ENCODE measurements around the gene MARK1.
"Not testable (repeated sequence)": the region's sequence is repeated elsewhere in the genome, so short reads cannot be mapped to it uniquely, and the experiment has no call there.

The MARK1 gene

GRCh38 chr1:220528679-220529501 lies 954 bp downstream of the MARK1 start:
- no peak for DNase-seq (ENCODE audit: low spot score)

- no peak for DNase-seq (ENCODE audit: low spot score)
Observed at GRCh38 chr1:220529521-220530020, 1.6 kb downstream of the MARK1 start.

GRCh38 chr1:220533504-220534109 lies 5.7 kb downstream of the MARK1 start:
- no peak for DNase-seq (ENCODE audit: low spot score)

- DNase-seq (ENCODE audit: low spot score) = no peak
Observed at GRCh38 chr1:220544901-220545303, 17.0 kb downstream of the MARK1 start.

- no peak for DNase-seq (ENCODE audit: low spot score)
Observed at GRCh38 chr1:220550811-220551399, 23.0 kb downstream of the MARK1 start.

- no peak for DNase-seq (ENCODE audit: low spot score)
Observed at GRCh38 chr1:220551718-220552117, 23.8 kb downstream of the MARK1 start.

- DNase-seq (ENCODE audit: low spot score) = no peak
Observed at GRCh38 chr1:220552672-220553260, 24.8 kb downstream of the MARK1 start.

GRCh38 chr1:220556641-220557040 lies 28.7 kb downstream of the MARK1 start:
- no peak for DNase-seq (ENCODE audit: low spot score)

GRCh38 chr1:220563564-220563963 lies 35.6 kb downstream of the MARK1 start:
- no peak for DNase-seq (ENCODE audit: low spot score)

- no peak for DNase-seq (ENCODE audit: low spot score)
Observed at GRCh38 chr1:220564216-220564615, 36.3 kb downstream of the MARK1 start.

- no peak for DNase-seq (ENCODE audit: low spot score)
Observed at GRCh38 chr1:220565670-220566069, 37.7 kb downstream of the MARK1 start.

GRCh38 chr1:220566869-220567268 lies 38.9 kb downstream of the MARK1 start:
- DNase-seq (ENCODE audit: low spot score) = no peak

- no peak for DNase-seq (ENCODE audit: low spot score)
Observed at GRCh38 chr1:220572416-220572815, 44.5 kb downstream of the MARK1 start.

- no peak for DNase-seq (ENCODE audit: low spot score)
Observed at GRCh38 chr1:220573836-220574235, 45.9 kb downstream of the MARK1 start.

- DNase-seq (ENCODE audit: low spot score) = no peak
Observed at GRCh38 chr1:220575718-220576497, 48.0 kb downstream of the MARK1 start.

- no peak for DNase-seq (ENCODE audit: low spot score)
Observed at GRCh38 chr1:220577926-220578325, 50.0 kb downstream of the MARK1 start.

GRCh38 chr1:220579317-220579716 lies 51.4 kb downstream of the MARK1 start:
- no peak for DNase-seq (ENCODE audit: low spot score)

- DNase-seq (ENCODE audit: low spot score) = no peak
Observed at GRCh38 chr1:220592714-220593113, 64.8 kb downstream of the MARK1 start.

- no peak for DNase-seq (ENCODE audit: low spot score)
Observed at GRCh38 chr1:220594356-220594755, 66.4 kb downstream of the MARK1 start.

GRCh38 chr1:220595179-220595578 lies 67.2 kb downstream of the MARK1 start:
- no peak for DNase-seq (ENCODE audit: low spot score)

GRCh38 chr1:220604926-220605325 lies 77.0 kb downstream of the MARK1 start:
- no peak for DNase-seq (ENCODE audit: low spot score)

GRCh38 chr1:220605651-220606050 lies 77.7 kb downstream of the MARK1 start:
- DNase-seq (ENCODE audit: low spot score) = not testable (repeated sequence)
